CD8-positive, alpha-beta memory T cell (primary cell): ENCODE measurements around the gene VSNL1. TPM values are rescaled to one million over a fixed set of nuclear protein-coding genes. Genes with fewer than 3 reads are reported as not detected.

Experiments
- CTCF ChIA-PET: fragments of 350-600 bp; sonication (Branson Sonifier 250); formaldehyde crosslinking; loops from one replicate; lab custom pipeline; 2021; ENCODE audit warnings: antibody characterized with exemption; lab: Charles Lee
- POLR2A ChIA-PET: fragments of 350-600 bp; sonication (Branson Sonifier 250); formaldehyde crosslinking; loops from one replicate; lab custom pipeline; 2021; ENCODE audit warnings: antibody characterized with exemption; lab: Charles Lee
- DNase-seq, 5 donors: peaks; one replicate each; pipeline versions ENCODE4 v3.0.0 to v3.0.0-alpha.2; 2020 to 2022; ENCODE audit warnings: mixed read lengths in 1 of 5
- H3K27ac ChIP-seq: one replicate; pipeline ENCODE4 v1.7.0; 2013; ENCODE audit warnings: low read depth, mild to moderate bottlenecking, low read length, moderate library complexity
- H3K27me3 ChIP-seq: 2 replicates; pipeline ENCODE4 v1.7.0; 2013; ENCODE audit warnings: low read length, mild to moderate bottlenecking; ENCODE audit not compliant: insufficient read depth, poor library complexity, severe bottlenecking
- H3K36me3 ChIP-seq: 2 replicates; pipeline ENCODE4 v1.7.0; 2013; ENCODE audit warnings: mild to moderate bottlenecking, low read length, moderate library complexity; ENCODE audit not compliant: insufficient read depth
- H3K4me1 ChIP-seq: 2 replicates; pipeline ENCODE4 v1.7.0; 2013; ENCODE audit warnings: mild to moderate bottlenecking, low read length, moderate library complexity; ENCODE audit not compliant: insufficient read depth
- H3K4me3 ChIP-seq: 2 replicates; pipeline ENCODE4 v1.7.0; 2013; ENCODE audit warnings: mild to moderate bottlenecking, low read length
- H3K9me3 ChIP-seq: 2 replicates; pipeline ENCODE4 v1.7.0; 2013; ENCODE audit warnings: mild to moderate bottlenecking, low read length
- H3K27ac Mint-ChIP-seq, 8 donors: one replicate each; pipeline ENCODE4 v1.8.0; 2020 to 2021; ENCODE audit warnings: mixed read lengths in 8 of 8, mild to moderate bottlenecking in 6 of 8, inconsistent platforms in 3 of 8, moderate library complexity in 3 of 8
- H3K27me3 Mint-ChIP-seq, 2 donors: one replicate each; pipeline ENCODE4 v1.8.0; 2020 to 2021; ENCODE audit warnings: mixed read lengths in 2 of 2, mild to moderate bottlenecking in 1 of 2, moderate library complexity in 1 of 2
- H3K36me3 Mint-ChIP-seq, 3 donors: one replicate each; pipeline ENCODE4 v1.8.0; 2020 to 2021; ENCODE audit warnings: mixed read lengths in 3 of 3, inconsistent platforms in 1 of 3, mild to moderate bottlenecking in 1 of 3
- H3K4me1 Mint-ChIP-seq, 3 donors: one replicate each; pipeline ENCODE4 v1.8.0; 2020 to 2021; ENCODE audit warnings: mixed read lengths in 3 of 3, inconsistent platforms in 1 of 3, mild to moderate bottlenecking in 1 of 3
- H3K4me3 Mint-ChIP-seq, 7 donors: one replicate each; pipeline ENCODE4 v1.8.0; 2020 to 2021; ENCODE audit warnings: mixed read lengths in 7 of 7, mild to moderate bottlenecking in 6 of 7, moderate library complexity in 4 of 7, inconsistent platforms in 2 of 7
- H3K9me3 Mint-ChIP-seq, 5 donors: one replicate each; pipeline ENCODE4 v1.8.0; 2020 to 2022; ENCODE audit warnings: mixed read lengths in 5 of 5, mild to moderate bottlenecking in 3 of 5, moderate library complexity in 2 of 5, inconsistent platforms in 1 of 5
- polyA plus RNA-seq: library from polyadenylated mRNA; unstranded; fragments of 300-500 nt; fragmentation: Illumina TruSeq; gene quantifications from one replicate; pipeline ENCODE4 v1.2.3, GENCODE V29; 2021
- total RNA-seq, 2 experiments: library from RNA; stranded (reverse); gene quantifications; one replicate each; pipeline ENCODE4 v1.2.3, GENCODE V29; 2021

Gene VSNL1
- total and polyA plus RNA-seq, 3 experiments from 2014 or later: not detected

- H3K9me3 Mint-ChIP-seq: peaks cover 0 to 19% (median 8%) of the 10 kb centered on the region in 5 donors
- H3K27me3 Mint-ChIP-seq: peaks cover 36 to 69% of the 10 kb centered on the region in 2 donors
- no peak overlapping the region for H3K27ac ChIP-seq
- no peak for DNase-seq
- peaks cover 0 to 7% (median 0%) of the 10 kb centered on the region in 3 donors for H3K36me3 Mint-ChIP-seq
- no peak overlapping the region for H3K4me3 Mint-ChIP-seq
- H3K9me3 ChIP-seq: no peaks in the 10 kb centered on the region
- CTCF ChIA-PET: no interaction called here
- POLR2A ChIA-PET: no interaction called here
- no peaks in the 10 kb centered on the region for H3K36me3 ChIP-seq
- H3K4me1 ChIP-seq: no peaks in the 10 kb centered on the region
- H3K4me3 ChIP-seq: no peak overlapping the region
- H3K4me1 Mint-ChIP-seq: peaks cover 0 to 5% (median 5%) of the 10 kb centered on the region in 3 donors
- H3K27ac Mint-ChIP-seq: no peak overlapping the region
- H3K27me3 ChIP-seq: peaks cover 13% of the 10 kb centered on the region
Measured at GRCh38 chr2:17538844-17539554, 1.5 kb upstream of the VSNL1 start.

GRCh38 chr2:17539611-17540092 lies 844 bp upstream of the VSNL1 start:
- H3K4me1 Mint-ChIP-seq: peaks cover 0 to 5% (median 5%) of the 10 kb centered on the region in 3 donors
- Histone ChIP-seq H3K9me3 (no peaks in the 10 kb centered on the region), H3K4me1 (no peaks in the 10 kb centered on the region), H3K36me3 (no peaks in the 10 kb centered on the region), H3K27me3 (peaks cover 13% of the 10 kb centered on the region), H3K4me3 (no peak overlapping the region), H3K27ac (no peak overlapping the region)
- peaks cover 36 to 69% of the 10 kb centered on the region in 2 donors for H3K27me3 Mint-ChIP-seq
- no peak overlapping the region for H3K27ac Mint-ChIP-seq
- H3K36me3 Mint-ChIP-seq: peaks cover 0 to 7% (median 0%) of the 10 kb centered on the region in 3 donors
- POLR2A ChIA-PET: no interaction called here
- H3K4me3 Mint-ChIP-seq: no peak overlapping the region
- no peak for DNase-seq
- CTCF ChIA-PET: no interaction called here
- peaks cover 0 to 19% (median 8%) of the 10 kb centered on the region in 5 donors for H3K9me3 Mint-ChIP-seq

- H3K4me3 Mint-ChIP-seq: no peak overlapping the region
- CTCF ChIA-PET: no interaction called here
- peaks cover 0 to 5% (median 5%) of the 10 kb centered on the region in 3 donors for H3K4me1 Mint-ChIP-seq
- peaks cover 0 to 19% (median 4%) of the 10 kb centered on the region in 5 donors for H3K9me3 Mint-ChIP-seq
- Histone ChIP-seq H3K27ac (no peak overlapping the region), H3K27me3 (peaks cover 13% of the 10 kb centered on the region), H3K9me3 (no peaks in the 10 kb centered on the region), H3K36me3 (no peaks in the 10 kb centered on the region), H3K4me1 (no peaks in the 10 kb centered on the region), H3K4me3 (no peak overlapping the region)
- peaks cover 36 to 61% of the 10 kb centered on the region in 2 donors for H3K27me3 Mint-ChIP-seq
- POLR2A ChIA-PET: no interaction called here
- DNase-seq: no peak
- H3K27ac Mint-ChIP-seq: no peak overlapping the region
- peaks cover 0 to 7% (median 0%) of the 10 kb centered on the region in 3 donors for H3K36me3 Mint-ChIP-seq
Measured at GRCh38 chr2:17540813-17541530, 476 bp downstream of the VSNL1 start.

- Histone ChIP-seq H3K27me3 (peaks cover 13% of the 10 kb centered on the region), H3K27ac (no peak overlapping the region), H3K9me3 (no peaks in the 10 kb centered on the region), H3K36me3 (no peaks in the 10 kb centered on the region), H3K4me3 (no peak overlapping the region), H3K4me1 (no peaks in the 10 kb centered on the region)
- H3K36me3 Mint-ChIP-seq: peaks cover 0 to 7% (median 0%) of the 10 kb centered on the region in 3 donors
- ChIA-PET POLR2A (no interaction called here), CTCF (no interaction called here)
- peaks cover 35 to 55% of the 10 kb centered on the region in 2 donors for H3K27me3 Mint-ChIP-seq
- H3K9me3 Mint-ChIP-seq: peaks cover 0 to 19% (median 4%) of the 10 kb centered on the region in 5 donors
- H3K27ac Mint-ChIP-seq: no peak overlapping the region
- no peak for DNase-seq
- H3K4me3 Mint-ChIP-seq: no peak overlapping the region
- peaks cover 0 to 5% (median 5%) of the 10 kb centered on the region in 3 donors for H3K4me1 Mint-ChIP-seq
Measured at GRCh38 chr2:17541531-17541950, 1.0 kb downstream of the VSNL1 start.

- H3K36me3 ChIP-seq: no peaks in the 10 kb centered on the region
- Mint-ChIP-seq H3K36me3 (peaks cover 0 to 7% (median 0%) of the 10 kb centered on the region in 3 donors), H3K4me3 (no peak overlapping the region), H3K9me3 (peaks cover 0 to 19% (median 4%) of the 10 kb centered on the region in 5 donors), H3K27me3 (peaks cover 33 to 50% of the 10 kb centered on the region in 2 donors), H3K27ac (no peak overlapping the region), H3K4me1 (peaks cover 0 to 5% (median 5%) of the 10 kb centered on the region in 3 donors)
- H3K9me3 ChIP-seq: no peaks in the 10 kb centered on the region
- DNase-seq: no peak
- POLR2A ChIA-PET: no interaction called here
- H3K4me3 ChIP-seq: no peak overlapping the region
- no peak overlapping the region for H3K27ac ChIP-seq
- no peaks in the 10 kb centered on the region for H3K4me1 ChIP-seq
- H3K27me3 ChIP-seq: peaks cover 13% of the 10 kb centered on the region
- CTCF ChIA-PET: no interaction called here
Measured at GRCh38 chr2:17542471-17542870, 2.0 kb downstream of the VSNL1 start.

DNA sequence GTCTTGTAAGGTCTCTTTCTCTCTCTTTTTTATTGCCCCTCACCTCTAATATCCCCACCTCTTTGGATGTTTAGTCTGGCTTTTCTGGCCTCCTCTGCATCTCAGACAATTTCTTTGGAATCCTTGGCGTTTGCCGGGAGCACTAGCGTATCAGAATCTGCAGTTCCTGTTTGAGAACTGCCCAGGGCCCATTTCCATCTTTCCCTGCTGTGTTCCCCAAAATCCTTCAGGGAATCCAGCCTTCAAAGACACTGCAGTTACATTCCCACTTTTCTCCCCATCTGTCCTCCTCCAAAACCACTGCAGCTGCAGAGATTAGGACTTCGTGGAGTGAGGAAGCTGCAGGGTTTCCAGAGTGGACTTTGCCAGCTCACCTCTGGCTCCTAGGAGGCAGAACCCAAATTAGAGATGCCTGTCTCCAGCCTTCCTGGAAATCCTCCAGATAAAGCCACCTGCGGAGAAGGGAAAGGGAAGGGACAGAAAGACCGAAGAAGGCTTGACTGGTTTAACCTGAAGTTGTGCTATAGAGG lies 2.7 kb downstream of the VSNL1 start:
- CTCF ChIA-PET: no interaction called here
- H3K9me3 Mint-ChIP-seq: peaks cover 0 to 16% (median 4%) of the 10 kb centered on the region in 5 donors
- no peak overlapping the region for H3K4me3 Mint-ChIP-seq
- no peak overlapping the region for H3K27ac ChIP-seq
- H3K4me1 ChIP-seq: no peaks in the 10 kb centered on the region
- H3K4me1 Mint-ChIP-seq: peaks cover 0 to 4% (median 4%) of the 10 kb centered on the region in 3 donors
- peaks cover 28 to 45% of the 10 kb centered on the region in 2 donors for H3K27me3 Mint-ChIP-seq
- peaks cover 7% of the 10 kb centered on the region for H3K27me3 ChIP-seq
- no peaks in the 10 kb centered on the region for H3K9me3 ChIP-seq
- no peak for DNase-seq
- H3K36me3 Mint-ChIP-seq: peaks cover 0 to 7% (median 0%) of the 10 kb centered on the region in 3 donors
- no peak overlapping the region for H3K4me3 ChIP-seq
- no peak overlapping the region for H3K27ac Mint-ChIP-seq
- POLR2A ChIA-PET: no interaction called here
- H3K36me3 ChIP-seq: no peaks in the 10 kb centered on the region

DNA sequence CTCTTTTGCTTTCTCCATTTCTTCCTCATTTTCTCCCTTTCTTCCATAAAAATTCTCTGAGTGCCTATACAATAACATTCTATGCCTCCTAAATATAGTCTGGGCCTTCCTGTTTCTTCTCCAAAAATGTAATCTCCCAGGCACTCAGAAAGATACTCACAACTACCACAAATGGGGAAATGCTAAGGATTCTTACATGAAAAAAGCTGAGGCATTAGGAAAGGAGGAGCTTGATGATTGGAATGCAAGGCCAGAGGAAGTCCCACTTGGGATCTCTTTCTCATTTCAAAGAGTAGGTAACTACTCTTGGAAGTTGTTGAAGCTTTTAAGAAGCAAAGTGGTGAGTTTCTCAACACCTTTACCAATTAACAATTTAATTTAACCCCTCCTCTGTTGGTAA lies 3.4 kb downstream of the VSNL1 start:
- Histone ChIP-seq H3K27me3 (peaks cover 7% of the 10 kb centered on the region), H3K4me3 (no peak overlapping the region), H3K9me3 (no peaks in the 10 kb centered on the region), H3K36me3 (no peaks in the 10 kb centered on the region), H3K4me1 (no peaks in the 10 kb centered on the region), H3K27ac (no peak overlapping the region)
- no peaks in the 10 kb centered on the region for H3K4me1 Mint-ChIP-seq
- peaks cover 0 to 12% (median 4%) of the 10 kb centered on the region in 5 donors for H3K9me3 Mint-ChIP-seq
- H3K27ac Mint-ChIP-seq: no peak overlapping the region
- POLR2A ChIA-PET: no interaction called here
- no peak overlapping the region for H3K4me3 Mint-ChIP-seq
- peaks cover 0 to 7% (median 0%) of the 10 kb centered on the region in 3 donors for H3K36me3 Mint-ChIP-seq
- no peak for DNase-seq
- H3K27me3 Mint-ChIP-seq: peaks cover 25 to 47% of the 10 kb centered on the region in 2 donors
- CTCF ChIA-PET: no interaction called here

GRCh38 chr2:17544256-17544655 lies 3.8 kb downstream of the VSNL1 start:
- ChIA-PET CTCF (no interaction called here), POLR2A (no interaction called here)
- Mint-ChIP-seq H3K4me3 (no peak overlapping the region), H3K36me3 (peaks cover 0 to 7% (median 0%) of the 10 kb centered on the region in 3 donors), H3K27me3 (peaks cover 22 to 47% of the 10 kb centered on the region in 2 donors), H3K9me3 (peaks cover 0 to 12% (median 4%) of the 10 kb centered on the region in 5 donors), H3K4me1 (no peaks in the 10 kb centered on the region), H3K27ac (no peak overlapping the region)
- Histone ChIP-seq H3K36me3 (no peaks in the 10 kb centered on the region), H3K4me3 (no peak overlapping the region), H3K4me1 (no peaks in the 10 kb centered on the region), H3K9me3 (no peaks in the 10 kb centered on the region), H3K27me3 (peaks cover 7% of the 10 kb centered on the region), H3K27ac (no peak overlapping the region)
- no peak for DNase-seq
